Activated CD4-positive, alpha-beta T cell treated with anti-CD3 and anti-CD28 coated beads, Interleukin-2, amount 10 ng/mL, durations not matched to agents 7 days and 5 days (primary cell): Measurements from ENCODE around the gene SPTA1. TPM values are rescaled to one million over a fixed set of nuclear protein-coding genes. Genes with fewer than 3 reads are reported as not detected.

Experiments used
- CTCF ChIA-PET: fragments of 350-600 bp; sonication (Branson Sonifier 250); formaldehyde crosslinking; loops from one replicate; lab custom pipeline; 2021; ENCODE audit warnings: antibody characterized with exemption; lab: Charles Lee
- POLR2A ChIA-PET: fragments of 350-600 bp; sonication (Branson Sonifier 250); formaldehyde crosslinking; loops from one replicate; lab custom pipeline; 2021; ENCODE audit warnings: antibody characterized with exemption; lab: Charles Lee
- DNase-seq: peaks from one replicate; pipeline ENCODE4 v3.0.0-alpha.2; 2020
- H3K27ac Mint-ChIP-seq: one replicate; pipeline ENCODE4 v1.8.0; 2021; ENCODE audit warnings: mild to moderate bottlenecking, moderate library complexity, mixed read lengths
- H3K27me3 Mint-ChIP-seq: one replicate; pipeline ENCODE4 v1.8.0; 2021; ENCODE audit warnings: mixed read lengths
- H3K36me3 Mint-ChIP-seq: one replicate; pipeline ENCODE4 v1.8.0; 2021; ENCODE audit warnings: low read depth, mixed read lengths
- H3K4me1 Mint-ChIP-seq: one replicate; pipeline ENCODE4 v1.8.0; 2021; ENCODE audit warnings: mixed read lengths
- H3K4me3 Mint-ChIP-seq: one replicate; pipeline ENCODE4 v1.8.0; 2021; ENCODE audit warnings: mild to moderate bottlenecking, moderate library complexity, mixed read lengths
- H3K9me3 Mint-ChIP-seq: one replicate; pipeline ENCODE4 v1.8.0; 2021; ENCODE audit warnings: mixed read lengths
- total RNA-seq, 2 experiments: library from RNA; stranded (reverse); gene quantifications; one replicate each; pipeline ENCODE4 v1.2.3, GENCODE V29; 2021

The SPTA1 gene
- total RNA-seq, 2 experiments from 2014 or later: not detected

DNA sequence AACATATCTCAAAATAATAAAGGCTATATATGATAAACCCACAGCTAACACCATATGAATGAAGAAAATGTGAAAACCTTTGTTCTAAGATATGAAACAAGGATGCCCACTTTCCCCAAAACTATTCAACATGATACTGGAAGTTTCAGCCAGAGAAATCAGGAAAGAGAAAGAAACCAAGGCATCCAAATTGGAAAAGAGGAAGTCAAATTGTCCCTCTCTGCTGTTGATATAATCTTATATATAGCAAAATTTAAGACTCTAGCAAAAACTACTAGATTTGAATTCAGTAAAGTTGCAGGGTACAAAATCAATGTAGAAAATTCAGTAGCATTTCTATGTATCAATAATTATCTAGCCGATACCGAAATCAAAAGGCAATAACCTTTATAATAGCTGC, 85.8 kb downstream of the SPTA1 start:
- ChIA-PET POLR2A (no interaction called here), CTCF (no interaction called here)
- no peak overlapping the region for H3K4me3 Mint-ChIP-seq
- no peaks in the 10 kb centered on the region for H3K4me1 Mint-ChIP-seq
- peaks cover 16% of the 10 kb centered on the region for H3K9me3 Mint-ChIP-seq
- no peak overlapping the region for H3K27ac Mint-ChIP-seq
- DNase-seq: no peak
- no peaks in the 10 kb centered on the region for H3K36me3 Mint-ChIP-seq
- peaks cover 5% of the 10 kb centered on the region for H3K27me3 Mint-ChIP-seq

DNA sequence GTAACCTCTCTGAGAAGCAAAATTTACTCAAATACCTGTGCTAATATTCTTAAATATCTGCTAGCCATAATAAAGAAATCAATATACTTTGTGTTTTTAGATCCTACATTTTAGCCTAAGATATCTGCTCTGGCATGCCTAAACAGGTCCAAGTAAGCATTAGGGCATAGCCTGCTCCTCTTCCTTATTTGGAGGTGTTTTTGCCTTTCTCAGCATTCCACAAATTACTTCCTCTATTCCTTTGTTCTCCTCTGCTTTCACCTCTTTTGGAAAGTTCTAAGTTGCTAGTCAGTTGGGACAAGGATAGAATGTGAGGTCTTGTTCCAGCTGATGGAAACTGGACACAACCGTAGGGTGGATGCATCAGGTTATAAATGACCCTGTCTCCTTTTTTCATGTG, 99.6 kb downstream of the SPTA1 start:
- Mint-ChIP-seq H3K27me3 (peaks cover 4% of the 10 kb centered on the region), H3K27ac (no peak overlapping the region), H3K4me3 (no peak overlapping the region), H3K4me1 (no peaks in the 10 kb centered on the region), H3K36me3 (no peaks in the 10 kb centered on the region), H3K9me3 (no peaks in the 10 kb centered on the region)
- no peak for DNase-seq
- ChIA-PET POLR2A (no interaction called here), CTCF (no interaction called here)

DNA sequence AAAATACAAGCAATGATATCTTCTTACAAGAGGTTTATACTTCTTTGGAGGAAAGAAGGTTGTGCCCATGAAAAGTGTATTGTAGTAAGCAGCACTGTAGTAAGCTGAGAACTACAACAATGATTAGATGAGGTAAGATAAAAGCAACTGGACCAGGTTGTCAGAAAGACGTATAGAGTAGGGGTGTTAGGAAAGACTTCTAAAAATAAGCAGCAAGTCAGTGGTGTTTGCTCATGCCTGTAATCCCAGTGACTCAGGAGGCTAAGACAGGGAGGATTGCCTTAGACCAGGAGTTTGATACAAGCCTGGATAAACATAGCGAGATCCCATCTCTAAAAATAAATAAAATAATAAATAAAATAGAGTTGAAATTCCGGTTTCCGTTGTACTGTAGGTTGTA, 102.6 kb downstream of the SPTA1 start:
- H3K4me1 Mint-ChIP-seq: no peaks in the 10 kb centered on the region
- no peak for DNase-seq
- POLR2A ChIA-PET: no interaction called here
- H3K4me3 Mint-ChIP-seq: no peak overlapping the region
- H3K36me3 Mint-ChIP-seq: no peaks in the 10 kb centered on the region
- H3K9me3 Mint-ChIP-seq: no peaks in the 10 kb centered on the region
- no peak overlapping the region for H3K27ac Mint-ChIP-seq
- H3K27me3 Mint-ChIP-seq: peaks cover 6% of the 10 kb centered on the region
- CTCF ChIA-PET: no interaction called here

DNA sequence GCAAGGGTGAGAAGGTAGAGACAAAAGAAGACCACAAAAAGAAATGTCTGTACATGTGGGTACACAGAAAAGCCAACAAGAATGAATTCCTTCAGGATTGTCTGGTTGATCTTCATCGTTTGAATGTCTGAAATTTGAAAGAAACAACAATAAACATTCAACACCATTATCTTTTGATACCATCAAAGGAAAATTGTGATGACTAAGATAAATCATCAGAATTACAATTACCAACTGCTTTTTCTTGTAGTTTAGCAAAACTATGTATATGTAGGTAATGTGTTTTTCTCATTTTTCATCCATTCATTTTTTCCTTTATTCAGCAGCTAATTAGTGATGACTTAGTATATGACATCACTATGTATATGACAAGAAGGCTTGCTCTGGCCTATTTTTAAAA, 106.8 kb downstream of the SPTA1 start, which contains the start of gene OR10X1:
TSS of gene OR10X1 (minus strand) at position 167 of the 400 bp plus-strand sequence. CDS start at position 167, 0 bp downstream.
- Mint-ChIP-seq H3K9me3 (no peaks in the 10 kb centered on the region), H3K4me1 (no peaks in the 10 kb centered on the region), H3K27ac (no peak within 1 kb of the TSS), H3K27me3 (peaks cover 10% of the 10 kb centered on the region), H3K4me3 (no peak within 1 kb of the TSS), H3K36me3 (no peaks in the 10 kb centered on the region)
- CTCF ChIA-PET: no interaction called here
- no peak for DNase-seq
- POLR2A ChIA-PET: no interaction called here

DNA sequence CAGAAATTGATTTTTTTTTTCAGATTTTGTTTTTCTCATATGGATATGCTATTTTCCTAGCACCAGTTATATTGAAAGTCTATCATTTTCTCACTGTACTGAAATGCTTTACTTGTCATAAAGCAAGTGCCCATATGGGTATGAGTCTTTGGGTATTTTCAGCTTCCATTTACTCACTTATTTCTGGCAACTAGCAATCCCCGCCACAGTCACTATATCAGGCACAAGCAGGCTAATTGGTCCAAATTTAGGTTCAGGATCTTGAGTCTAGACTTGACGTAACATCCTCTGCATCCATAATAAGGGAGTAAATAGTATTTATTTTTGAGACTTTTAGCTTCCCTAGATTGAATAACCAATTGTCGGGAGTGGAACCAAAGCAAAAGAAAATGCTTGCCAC, 109.0 kb downstream of the SPTA1 start:
- no peaks in the 10 kb centered on the region for H3K36me3 Mint-ChIP-seq
- no peaks in the 10 kb centered on the region for H3K4me1 Mint-ChIP-seq
- DNase-seq: no peak
- peaks cover 16% of the 10 kb centered on the region for H3K27me3 Mint-ChIP-seq
- H3K27ac Mint-ChIP-seq: no peak overlapping the region
- no peak overlapping the region for H3K4me3 Mint-ChIP-seq
- ChIA-PET CTCF (no interaction called here), POLR2A (no interaction called here)
- no peaks in the 10 kb centered on the region for H3K9me3 Mint-ChIP-seq

DNA sequence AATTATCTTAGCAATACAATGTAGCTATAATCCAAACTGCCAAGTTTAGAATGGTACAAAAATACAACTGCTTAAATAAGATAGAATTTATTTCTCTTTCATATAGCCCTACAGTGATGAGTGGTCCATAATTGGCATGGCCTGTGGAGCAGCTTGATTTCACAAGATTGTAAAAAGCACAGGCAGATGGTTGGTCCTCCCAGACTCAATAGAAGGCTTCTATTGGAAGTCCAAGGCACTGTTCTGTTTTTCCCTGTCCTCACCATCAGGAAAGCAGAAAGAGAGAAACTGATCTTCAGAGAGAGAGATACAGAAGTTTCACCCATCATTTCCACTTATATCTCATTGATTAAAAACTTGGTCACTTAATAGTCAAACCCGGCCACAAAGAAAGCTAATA, 114.3 kb downstream of the SPTA1 start:
- Mint-ChIP-seq H3K4me1 (no peaks in the 10 kb centered on the region), H3K4me3 (no peak overlapping the region), H3K36me3 (no peaks in the 10 kb centered on the region), H3K9me3 (no peaks in the 10 kb centered on the region), H3K27me3 (peaks cover 22% of the 10 kb centered on the region), H3K27ac (no peak overlapping the region)
- no peak for DNase-seq
- ChIA-PET POLR2A (no interaction called here), CTCF (no interaction called here)

DNA sequence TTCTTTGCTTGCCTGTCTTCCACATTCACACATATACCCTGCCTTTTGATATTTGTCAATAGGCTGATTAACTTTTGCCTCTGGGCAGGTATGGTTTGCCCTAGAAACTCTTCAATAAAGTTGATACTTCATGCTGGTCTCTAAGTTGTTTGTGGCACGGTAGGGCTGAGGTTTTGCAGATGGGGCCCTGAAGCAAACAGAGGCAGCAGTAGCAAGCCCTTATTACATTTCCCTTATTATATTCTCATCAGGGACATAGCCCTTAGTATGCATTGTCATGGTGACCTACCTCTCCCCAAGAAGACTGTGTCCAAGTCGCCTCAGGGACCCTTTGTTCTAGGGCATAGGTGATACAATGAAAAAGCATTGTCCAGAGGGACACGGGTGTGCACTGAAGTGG, 116.0 kb downstream of the SPTA1 start, which contains the start of gene OR6P1:
TSS of gene OR6P1 (minus strand) at position 101 of the 400 bp plus-strand sequence. CDS start 6,976 bp downstream, outside the sequence.
- POLR2A ChIA-PET: no interaction called here
- H3K4me1 Mint-ChIP-seq: no peaks in the 10 kb centered on the region

DNA sequence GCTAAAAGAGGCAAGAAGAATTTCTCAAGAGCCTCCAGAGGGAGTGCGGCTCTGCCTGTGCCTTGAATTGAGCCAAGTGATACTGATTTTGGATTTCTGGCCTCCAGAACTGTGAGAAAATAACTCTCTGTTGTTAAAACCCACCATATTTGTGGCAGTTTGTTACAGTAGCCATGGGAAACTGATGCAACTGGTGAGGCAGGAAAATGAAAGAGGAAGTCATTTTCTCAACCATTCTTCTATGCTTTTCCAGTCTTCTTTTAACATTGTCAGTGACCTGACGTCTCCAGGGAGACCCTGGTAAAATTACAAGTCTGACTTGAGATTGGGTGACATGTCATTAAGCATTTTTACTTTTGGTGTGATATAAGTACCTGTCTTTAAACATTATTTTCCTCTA, 121.9 kb downstream of the SPTA1 start:
- peaks cover 4% of the 10 kb centered on the region for H3K27me3 Mint-ChIP-seq

More for the DNA sequence above, 116.0 kb downstream of the SPTA1 start, which contains the start of gene OR6P1:
- H3K27ac Mint-ChIP-seq: no peak within 1 kb of the TSS
- CTCF ChIA-PET: no interaction called here
- no peaks in the 10 kb centered on the region for H3K9me3 Mint-ChIP-seq
- H3K27me3 Mint-ChIP-seq: peaks cover 22% of the 10 kb centered on the region
- no peaks in the 10 kb centered on the region for H3K36me3 Mint-ChIP-seq
- DNase-seq: no peak
- H3K4me3 Mint-ChIP-seq: no peak within 1 kb of the TSS

DNA sequence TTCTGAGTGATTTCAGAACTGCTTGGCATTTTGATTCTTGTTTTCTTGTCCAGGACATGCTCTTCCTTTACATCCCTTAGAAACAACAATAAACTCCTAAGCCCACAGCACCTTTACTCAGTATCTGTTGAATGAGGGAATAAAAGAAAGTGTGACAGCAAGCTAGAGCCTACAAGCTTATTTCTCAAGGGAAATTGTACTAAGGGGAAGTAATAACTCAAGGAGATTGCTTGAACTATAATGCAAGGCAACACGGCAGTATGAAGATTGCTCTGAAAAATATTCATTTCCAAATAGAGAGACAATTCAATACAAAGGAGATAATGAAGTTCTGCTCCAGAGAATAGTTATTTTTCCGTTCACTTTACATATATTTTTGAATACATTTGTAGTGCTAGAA, 122.7 kb downstream of the SPTA1 start:
- Mint-ChIP-seq H3K4me3 (no peak overlapping the region), H3K4me1 (no peaks in the 10 kb centered on the region), H3K36me3 (no peaks in the 10 kb centered on the region), H3K27ac (no peak overlapping the region), H3K27me3 (peaks cover 4% of the 10 kb centered on the region), H3K9me3 (no peaks in the 10 kb centered on the region)
- DNase-seq: no peak
- POLR2A ChIA-PET: no interaction called here
- CTCF ChIA-PET: no interaction called here

More for the DNA sequence above, 121.9 kb downstream of the SPTA1 start:
- POLR2A ChIA-PET: no interaction called here
- no peak for DNase-seq
- Mint-ChIP-seq H3K9me3 (no peaks in the 10 kb centered on the region), H3K27ac (no peak overlapping the region), H3K36me3 (no peaks in the 10 kb centered on the region), H3K4me1 (no peaks in the 10 kb centered on the region), H3K4me3 (no peak overlapping the region)
- CTCF ChIA-PET: no interaction called here

Other genes starting within 250 kb of the SPTA1 start
- not detected for gene OR10K1, start 224.9 kb downstream of the SPTA1 start, total RNA-seq
- gene OR10R2, start 214.5 kb downstream of the SPTA1 start, total RNA-seq: not detected
- gene OR6Y1, start 132.3 kb downstream of the SPTA1 start, total RNA-seq: not detected
- gene OR6P1, start 116.1 kb downstream of the SPTA1 start, total RNA-seq: not detected
- gene OR10X1, start 106.8 kb downstream of the SPTA1 start, total RNA-seq: not detected
- not detected for gene OR10Z1, start 81.4 kb downstream of the SPTA1 start, total RNA-seq
- not detected for gene OR6K2, start 13.9 kb upstream of the SPTA1 start, total RNA-seq
- gene OR6K3, start 34.0 kb upstream of the SPTA1 start, total RNA-seq: not detected
- not detected for gene OR6K6, start 68.0 kb upstream of the SPTA1 start, total RNA-seq
- not detected for gene OR6N1, start 85.5 kb upstream of the SPTA1 start, total RNA-seq
- gene OR6N2, start 94.5 kb upstream of the SPTA1 start, total RNA-seq: not detected
- gene MNDA, start 144.6 kb upstream of the SPTA1 start, total RNA-seq: not detected
- gene PYHIN1, start 244.8 kb upstream of the SPTA1 start, total RNA-seq: 10 to 100 TPM; 18.8 to 25.2 TPM